Endothelial cell of hepatic sinusoid (primary cell): ENCODE data around the gene PRPF18.

ENCODE experiments used
- in situ Hi-C: cut with HindIII; loops from 2 replicates; pipeline ENCODE4 v1.10.0; 2017; ENCODE audit warnings: low sequenced_read_pairs

Gene PRPF18

GRCh38 chr10:13661256-13661655, 74.5 kb downstream of the PRPF18 start:
- in situ Hi-C loops: no loop called here

- in situ Hi-C loops: no loop called here
These were observed 78.9 kb downstream of the PRPF18 start for GRCh38 chr10:13665516-13666262.

- in situ Hi-C loops: no loop called here
These were observed 81.4 kb downstream of the PRPF18 start for GRCh38 chr10:13668126-13668525.

GRCh38 chr10:13669182-13669855, 82.6 kb downstream of the PRPF18 start:
- in situ Hi-C loops: no loop called here

GRCh38 chr10:13669901-13670300, 83.1 kb downstream of the PRPF18 start:
- in situ Hi-C loops: no loop called here

GRCh38 chr10:13670311-13670710, 83.5 kb downstream of the PRPF18 start:
- in situ Hi-C loops: no loop called here

GRCh38 chr10:13671904-13672303, 85.1 kb downstream of the PRPF18 start:
- in situ Hi-C loops: no loop called here

- in situ Hi-C loops: no loop called here
These were observed 85.8 kb downstream of the PRPF18 start for GRCh38 chr10:13672548-13672947.

GRCh38 chr10:13673156-13673555, 86.4 kb downstream of the PRPF18 start:
- in situ Hi-C loops: no loop called here

GRCh38 chr10:13674645-13675588, 88.2 kb downstream of the PRPF18 start:
- in situ Hi-C loops: no loop called here

- in situ Hi-C loops: no loop called here
These were observed 91.5 kb downstream of the PRPF18 start for GRCh38 chr10:13678101-13678843.
